ENCODE measurements around the gene KLHDC4. TPM values are rescaled to one million over a fixed set of nuclear protein-coding genes. Genes with fewer than 3 reads are reported as not detected.

Gene KLHDC4
- total RNA-seq, 1 donor from 2014 or later, result 43.4 TPM

- Mint-ChIP-seq H3K4me1 (ENCODE audit: unreplicated experiment) (no peaks in the 10 kb centered on the region), H3K27ac (ENCODE audit: unreplicated experiment) (no peak overlapping the region), H3K27me3 (ENCODE audit: unreplicated experiment) (peaks cover 5% of the 10 kb centered on the region), H3K4me3 (ENCODE audit: unreplicated experiment) (peak overlapping the region; percentile 0), H3K9me3 (ENCODE audit: unreplicated experiment) (no peaks in the 10 kb centered on the region), H3K36me3 (ENCODE audit: low read depth, unreplicated experiment) (peaks cover 26% of the 10 kb centered on the region)
- TF ChIP-seq, protein P1, sequence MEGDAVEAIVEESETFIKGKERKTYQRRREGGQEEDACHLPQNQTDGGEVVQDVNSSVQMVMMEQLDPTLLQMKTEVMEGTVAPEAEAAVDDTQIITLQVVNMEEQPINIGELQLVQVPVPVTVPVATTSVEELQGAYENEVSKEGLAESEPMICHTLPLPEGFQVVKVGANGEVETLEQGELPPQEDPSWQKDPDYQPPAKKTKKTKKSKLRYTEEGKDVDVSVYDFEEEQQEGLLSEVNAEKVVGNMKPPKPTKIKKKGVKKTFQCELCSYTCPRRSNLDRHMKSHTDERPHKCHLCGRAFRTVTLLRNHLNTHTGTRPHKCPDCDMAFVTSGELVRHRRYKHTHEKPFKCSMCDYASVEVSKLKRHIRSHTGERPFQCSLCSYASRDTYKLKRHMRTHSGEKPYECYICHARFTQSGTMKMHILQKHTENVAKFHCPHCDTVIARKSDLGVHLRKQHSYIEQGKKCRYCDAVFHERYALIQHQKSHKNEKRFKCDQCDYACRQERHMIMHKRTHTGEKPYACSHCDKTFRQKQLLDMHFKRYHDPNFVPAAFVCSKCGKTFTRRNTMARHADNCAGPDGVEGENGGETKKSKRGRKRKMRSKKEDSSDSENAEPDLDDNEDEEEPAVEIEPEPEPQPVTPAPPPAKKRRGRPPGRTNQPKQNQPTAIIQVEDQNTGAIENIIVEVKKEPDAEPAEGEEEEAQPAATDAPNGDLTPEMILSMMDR (IDR thresholded peaks at IDR 0.05; ENCODE audit: unreplicated experiment), result no peak
- DNase-seq (ENCODE audit: low spot score), result no peak
Observed at GRCh38 chr16:87740441-87740840, 25.3 kb downstream of the KLHDC4 start.

DNA sequence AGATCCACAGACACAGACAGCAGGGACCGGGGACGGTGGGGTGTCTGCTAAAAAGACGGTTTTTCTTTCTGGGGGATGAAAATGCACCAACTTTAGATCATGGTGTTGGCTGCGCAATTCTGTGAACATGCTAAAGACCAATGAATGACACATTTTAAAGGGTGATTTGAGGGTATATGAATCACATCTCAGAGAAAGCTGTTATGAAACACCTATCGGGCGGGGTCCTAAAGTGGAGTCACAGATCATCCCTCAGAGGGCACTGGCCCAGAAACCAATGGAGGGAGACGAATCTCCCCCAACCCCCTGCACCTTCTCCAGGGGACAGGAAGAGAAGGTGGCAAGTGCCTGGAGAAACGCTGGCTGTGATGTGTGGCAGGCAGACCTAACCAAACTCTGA is 26.0 kb downstream of the KLHDC4 start:
- H3K4me1 Mint-ChIP-seq (ENCODE audit: unreplicated experiment), result no peaks in the 10 kb centered on the region
- H3K27ac Mint-ChIP-seq (ENCODE audit: unreplicated experiment), result no peak overlapping the region
- no peaks in the 10 kb centered on the region for H3K9me3 Mint-ChIP-seq (ENCODE audit: unreplicated experiment)
- peaks cover 22% of the 10 kb centered on the region for H3K36me3 Mint-ChIP-seq (ENCODE audit: low read depth, unreplicated experiment)
- no peak for DNase-seq (ENCODE audit: low spot score)
- no peak overlapping the region for H3K4me3 Mint-ChIP-seq (ENCODE audit: unreplicated experiment)
- TF ChIP-seq, protein P1 (IDR thresholded peaks at IDR 0.05; ENCODE audit: unreplicated experiment), result no peak
- peaks cover 5% of the 10 kb centered on the region for H3K27me3 Mint-ChIP-seq (ENCODE audit: unreplicated experiment)

- Mint-ChIP-seq H3K27me3 (ENCODE audit: unreplicated experiment) (peaks cover 6% of the 10 kb centered on the region), H3K9me3 (ENCODE audit: unreplicated experiment) (no peaks in the 10 kb centered on the region), H3K4me3 (ENCODE audit: unreplicated experiment) (no peak overlapping the region), H3K4me1 (ENCODE audit: unreplicated experiment) (no peaks in the 10 kb centered on the region), H3K27ac (ENCODE audit: unreplicated experiment) (no peak overlapping the region), H3K36me3 (ENCODE audit: low read depth, unreplicated experiment) (peaks cover 12% of the 10 kb centered on the region)
- no peak for DNase-seq (ENCODE audit: low spot score)
- TF ChIP-seq, protein P1 (IDR thresholded peaks at IDR 0.05; ENCODE audit: unreplicated experiment), result no peak
Observed at GRCh38 chr16:87736008-87736382, 29.8 kb downstream of the KLHDC4 start.

DNA sequence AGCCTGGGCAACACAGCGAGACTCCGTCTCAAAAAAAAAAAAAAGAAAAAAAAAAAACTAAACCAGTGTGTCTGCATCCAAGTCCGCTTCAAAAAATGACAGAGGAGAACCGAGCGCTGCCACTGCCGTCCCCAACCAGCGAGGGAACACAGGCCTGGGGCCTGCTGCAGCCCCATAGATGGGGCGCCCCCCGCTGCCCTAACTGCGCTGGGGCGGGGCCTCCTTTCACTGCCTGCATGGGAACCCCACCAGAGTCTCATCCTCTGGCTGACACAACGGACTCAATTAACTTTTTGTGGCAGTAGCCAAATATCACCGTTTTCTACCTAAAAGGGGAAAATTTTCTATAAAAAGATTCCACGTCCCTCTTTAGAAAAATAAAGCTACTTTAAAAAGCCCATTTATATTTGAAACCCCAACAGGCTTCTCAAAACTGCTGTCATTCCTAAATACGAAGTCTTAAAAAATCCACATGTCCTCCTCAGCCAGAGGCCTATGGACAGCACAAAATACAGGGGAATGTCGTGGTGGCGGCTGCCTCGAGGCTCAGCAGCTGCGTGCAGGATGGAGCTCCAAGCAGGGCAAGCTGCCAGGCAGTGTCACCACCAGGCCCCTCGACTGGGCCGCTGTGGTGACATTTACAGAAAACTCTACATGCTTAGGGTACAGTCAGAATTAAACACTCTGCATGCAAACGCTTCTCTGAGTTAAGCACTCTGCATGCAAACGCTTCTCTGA is 30.3 kb downstream of the KLHDC4 start:
- Mint-ChIP-seq H3K36me3 (ENCODE audit: low read depth, unreplicated experiment) (peaks cover 8% of the 10 kb centered on the region), H3K4me3 (ENCODE audit: unreplicated experiment) (no peak overlapping the region), H3K9me3 (ENCODE audit: unreplicated experiment) (no peaks in the 10 kb centered on the region), H3K4me1 (ENCODE audit: unreplicated experiment) (no peaks in the 10 kb centered on the region), H3K27me3 (ENCODE audit: unreplicated experiment) (peaks cover 6% of the 10 kb centered on the region), H3K27ac (ENCODE audit: unreplicated experiment) (no peak overlapping the region)
- no peak for DNase-seq (ENCODE audit: low spot score)
- TF ChIP-seq, protein P1 (IDR thresholded peaks at IDR 0.05; ENCODE audit: unreplicated experiment), result no peak

- H3K36me3 Mint-ChIP-seq (ENCODE audit: low read depth, unreplicated experiment), result peaks cover 8% of the 10 kb centered on the region
- H3K27me3 Mint-ChIP-seq (ENCODE audit: unreplicated experiment), result peaks cover 6% of the 10 kb centered on the region
- H3K27ac Mint-ChIP-seq (ENCODE audit: unreplicated experiment), result no peak overlapping the region
- TF ChIP-seq, protein P1 (IDR thresholded peaks at IDR 0.05; ENCODE audit: unreplicated experiment), result no peak
- no peaks in the 10 kb centered on the region for H3K9me3 Mint-ChIP-seq (ENCODE audit: unreplicated experiment)
- no peak overlapping the region for H3K4me3 Mint-ChIP-seq (ENCODE audit: unreplicated experiment)
- no peak for DNase-seq (ENCODE audit: low spot score)
- H3K4me1 Mint-ChIP-seq (ENCODE audit: unreplicated experiment), result no peaks in the 10 kb centered on the region
Observed at GRCh38 chr16:87734644-87735043, 31.1 kb downstream of the KLHDC4 start.
